Measurements from ENCODE around the gene IL17RB.

- TF ChIP-seq CTCF (IDR thresholded peaks at IDR 0.05) (no peak), POLR2A (IDR thresholded peaks at IDR 0.05) (peak in 1 of 2 donors; percentile 54)
Observed at GRCh38 chr3:53846134-53846850, at the start of gene IL17RB, which contains the start of gene CHDH.

All from tibial nerve (tissue), 3 donors.